ENCODE results near the gene LILRA2.
"Not testable (repeated sequence)": the region's sequence is repeated elsewhere in the genome, so short reads cannot be mapped to it uniquely, and the experiment has no call there.

LILRA2 gene

GRCh38 chr19:54612428-54612827 lies 38.8 kb downstream of the LILRA2 start:
- no peak for DNase-seq

- no peak for DNase-seq
Observed at GRCh38 chr19:54614726-54615125, 41.1 kb downstream of the LILRA2 start.

- no peak for DNase-seq
Observed at GRCh38 chr19:54616057-54616456, 42.5 kb downstream of the LILRA2 start.

- no peak for DNase-seq
Observed at GRCh38 chr19:54616821-54617560, 43.4 kb downstream of the LILRA2 start.

- DNase-seq = no peak
Observed at GRCh38 chr19:54620464-54620863, 46.9 kb downstream of the LILRA2 start.

GRCh38 chr19:54622431-54622830 lies 48.8 kb downstream of the LILRA2 start:
- no peak for DNase-seq

- DNase-seq = not testable (repeated sequence)
Observed at GRCh38 chr19:54624234-54624633, 50.6 kb downstream of the LILRA2 start.

- DNase-seq = not testable (repeated sequence)
Observed at GRCh38 chr19:54624934-54625730, 51.5 kb downstream of the LILRA2 start.

GRCh38 chr19:54626757-54627156 lies 53.2 kb downstream of the LILRA2 start:
- DNase-seq = no peak

- DNase-seq = not testable (repeated sequence)
Observed at GRCh38 chr19:54627912-54628311, 54.3 kb downstream of the LILRA2 start.

GRCh38 chr19:54630262-54630661 lies 56.7 kb downstream of the LILRA2 start, which contains the start of gene LILRB1:
Gene LILRB1, plus strand, starts transcription at chr19:54630484. Its CDS starts 590 bp downstream, at chr19:54631074.
- DNase-seq = not testable (repeated sequence)

- DNase-seq = no peak
Observed at GRCh38 chr19:54630782-54631181, 57.2 kb downstream of the LILRA2 start.

- DNase-seq = not testable (repeated sequence)
Observed at GRCh38 chr19:54631489-54632337, 58.1 kb downstream of the LILRA2 start.

- DNase-seq = not testable (repeated sequence)
Observed at GRCh38 chr19:54632517-54632916, 58.9 kb downstream of the LILRA2 start.

GRCh38 chr19:54633401-54633800 lies 59.8 kb downstream of the LILRA2 start:
- no peak for DNase-seq

GRCh38 chr19:54636081-54636480 lies 62.5 kb downstream of the LILRA2 start:
- DNase-seq = not testable (repeated sequence)

- DNase-seq = no peak
Observed at GRCh38 chr19:54638683-54639082, 65.1 kb downstream of the LILRA2 start.
